Endothelial cell (in vitro differentiated cells): Measurements from ENCODE around the gene SDR42E1. TPM values are rescaled to one million over a fixed set of nuclear protein-coding genes. Genes with fewer than 3 reads are reported as not detected.
"Not testable (repeated sequence)": the region's sequence is repeated elsewhere in the genome, so short reads cannot be mapped to it uniquely, and the experiment has no call there.

Source experiments
- DNase-seq: peaks from one replicate; pipeline ENCODE4 v3.0.0; 2021; ENCODE audit warnings: low spot score
- H3K27ac Mint-ChIP-seq: one replicate; pipeline ENCODE4 v1.8.0; 2021; ENCODE audit warnings: mixed read lengths, inconsistent platforms; ENCODE audit not compliant: unreplicated experiment
- H3K27me3 Mint-ChIP-seq: one replicate; pipeline ENCODE4 v1.8.0; 2021; ENCODE audit warnings: mild to moderate bottlenecking, moderate library complexity, mixed read lengths, inconsistent platforms; ENCODE audit not compliant: unreplicated experiment
- H3K36me3 Mint-ChIP-seq: one replicate; pipeline ENCODE4 v1.8.0; 2021; ENCODE audit warnings: mild to moderate bottlenecking, low read depth, mixed read lengths, inconsistent platforms; ENCODE audit not compliant: unreplicated experiment
- H3K4me1 Mint-ChIP-seq: one replicate; pipeline ENCODE4 v1.8.0; 2021; ENCODE audit warnings: mild to moderate bottlenecking, mixed read lengths, inconsistent platforms; ENCODE audit not compliant: unreplicated experiment
- H3K4me3 Mint-ChIP-seq: one replicate; pipeline ENCODE4 v1.8.0; 2021; ENCODE audit warnings: mild to moderate bottlenecking, mixed read lengths, inconsistent platforms; ENCODE audit not compliant: unreplicated experiment
- H3K9me3 Mint-ChIP-seq: one replicate; pipeline ENCODE4 v1.8.0; 2021; ENCODE audit warnings: mixed read lengths, inconsistent platforms; ENCODE audit not compliant: unreplicated experiment
- CTCF ChIP-seq: fragments of 200-600 bp; sonication (generic); IDR thresholded peaks from one replicate; pipeline ENCODE4 v1.5.0; 2021; ENCODE audit warnings: antibody characterized with exemption; ENCODE audit not compliant: unreplicated experiment
- total RNA-seq: library from RNA; stranded (reverse); fragmentation: NEBNext Ultra II Directional; extraction: Animal tissue kit (Norgen Biotek cat#: 25700); gene quantifications from one replicate; pipeline ENCODE4 v1.2.1, GENCODE V29; 2021; ENCODE audit not compliant: unreplicated experiment

The SDR42E1 gene
- total RNA-seq, 1 donor from 2014 or later, result 0.74 TPM

DNA sequence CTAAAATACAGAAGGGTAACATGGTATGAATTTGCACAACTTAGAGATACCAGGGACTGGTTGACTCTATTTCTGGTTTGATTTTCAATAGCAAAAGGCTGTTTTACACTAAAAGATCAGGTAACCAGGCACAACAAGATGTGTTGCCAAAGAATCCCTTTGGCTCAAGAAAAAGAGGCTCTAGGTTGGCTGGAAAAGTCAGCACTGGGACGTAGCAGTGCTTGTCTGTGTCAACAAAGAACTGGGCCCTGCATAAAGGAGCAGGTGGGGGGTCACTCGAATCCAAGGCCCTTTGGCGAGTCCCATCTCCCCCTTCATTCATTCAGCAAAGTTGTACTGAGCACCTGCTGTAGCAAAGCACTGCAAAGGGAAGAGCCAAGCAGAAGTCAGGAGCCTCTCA, 18.4 kb downstream of the SDR42E1 start:
- no peaks in the 10 kb centered on the region for H3K36me3 Mint-ChIP-seq
- no peaks in the 10 kb centered on the region for H3K4me1 Mint-ChIP-seq
- H3K27ac Mint-ChIP-seq, result no peak overlapping the region
- no peaks in the 10 kb centered on the region for H3K9me3 Mint-ChIP-seq
- TF ChIP-seq CTCF, result no peak
- H3K4me3 Mint-ChIP-seq, result no peak overlapping the region
- peaks cover 2% of the 10 kb centered on the region for H3K27me3 Mint-ChIP-seq
- no peak for DNase-seq

DNA sequence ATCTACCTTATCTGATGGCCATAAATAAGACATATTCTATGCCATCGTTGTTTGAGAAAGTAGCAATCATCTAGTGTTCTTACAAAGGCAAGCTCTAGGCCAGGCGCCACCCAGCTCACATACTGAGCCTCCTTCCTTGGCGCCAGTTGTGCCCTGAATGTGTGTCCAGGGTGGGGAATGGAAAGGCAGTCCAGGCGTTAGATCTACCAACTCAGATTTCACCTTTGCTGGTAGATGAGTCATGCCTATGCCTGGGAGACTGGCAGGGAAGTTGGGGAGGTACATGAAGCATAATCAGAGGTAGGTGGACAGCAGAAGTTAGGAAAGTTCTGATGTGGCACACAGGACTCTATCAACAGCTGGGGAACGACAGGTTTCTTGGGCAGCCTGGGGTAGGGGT, 23.6 kb downstream of the SDR42E1 start:
- DNase-seq, result no peak
- no peak for TF ChIP-seq CTCF
- no peak overlapping the region for H3K4me3 Mint-ChIP-seq
- H3K4me1 Mint-ChIP-seq, result peaks cover 4% of the 10 kb centered on the region
- H3K27ac Mint-ChIP-seq, result no peak overlapping the region
- H3K9me3 Mint-ChIP-seq, result no peaks in the 10 kb centered on the region
- H3K36me3 Mint-ChIP-seq, result no peaks in the 10 kb centered on the region
- no peaks in the 10 kb centered on the region for H3K27me3 Mint-ChIP-seq

DNA sequence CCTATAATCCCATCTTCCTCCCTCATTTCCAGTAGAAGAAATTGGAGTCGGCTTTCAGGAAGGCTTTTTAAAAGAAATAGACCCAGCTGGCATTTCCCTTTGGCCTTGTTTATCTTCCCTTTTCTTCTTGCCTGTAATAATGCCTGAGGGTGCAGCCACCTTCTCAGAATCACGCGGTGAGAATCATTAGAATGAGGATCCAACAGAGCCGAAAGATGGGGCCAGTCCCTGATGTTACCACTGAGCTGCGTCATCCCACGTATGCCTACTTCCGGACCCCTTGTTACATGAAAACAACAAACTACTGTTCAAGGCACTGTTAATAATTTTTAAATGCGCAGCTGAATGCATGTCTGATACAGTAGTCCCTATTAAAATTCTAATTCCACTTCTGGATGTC, 24.1 kb downstream of the SDR42E1 start:
- Mint-ChIP-seq H3K4me3 (no peak overlapping the region), H3K9me3 (no peaks in the 10 kb centered on the region), H3K36me3 (no peaks in the 10 kb centered on the region), H3K27me3 (no peaks in the 10 kb centered on the region), H3K4me1 (peaks cover 4% of the 10 kb centered on the region), H3K27ac (no peak overlapping the region)
- TF ChIP-seq CTCF, result no peak
- no peak for DNase-seq

GRCh38 chr16:81977335-81977942, 33.8 kb downstream of the SDR42E1 start:
- not testable (repeated sequence) for H3K27me3 Mint-ChIP-seq, H3K4me3 Mint-ChIP-seq, H3K9me3 Mint-ChIP-seq, H3K36me3 Mint-ChIP-seq, DNase-seq, H3K4me1 Mint-ChIP-seq, H3K27ac Mint-ChIP-seq

DNA sequence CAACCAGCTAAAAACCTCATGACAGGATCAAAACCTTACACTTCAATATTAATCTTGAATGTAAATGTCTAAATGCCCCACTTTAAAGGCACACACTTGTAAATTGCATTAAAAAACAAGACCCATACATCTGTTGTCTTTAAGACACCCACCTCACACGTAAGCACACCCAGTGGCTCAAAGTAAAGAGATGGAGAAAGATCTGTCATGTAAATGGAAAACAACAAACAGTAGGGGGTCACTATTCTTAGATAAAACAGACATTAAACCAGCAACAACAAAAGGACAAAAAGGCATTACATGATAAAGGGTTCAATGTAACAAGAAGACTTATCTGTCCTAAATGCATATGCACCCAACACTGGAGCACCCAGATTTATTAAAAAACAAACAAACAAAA, 35.6 kb downstream of the SDR42E1 start:
- Mint-ChIP-seq H3K27ac (no peak overlapping the region), H3K9me3 (no peaks in the 10 kb centered on the region), H3K4me3 (no peak overlapping the region), H3K27me3 (no peaks in the 10 kb centered on the region), H3K4me1 (no peaks in the 10 kb centered on the region), H3K36me3 (no peaks in the 10 kb centered on the region)
- DNase-seq, result no peak
- no peak for TF ChIP-seq CTCF
